Measurements from ENCODE around the gene KLF1. TPM values are rescaled to one million over a fixed set of nuclear protein-coding genes. Genes with fewer than 3 reads are reported as not detected.
"Not testable (repeated sequence)": the region's sequence is repeated elsewhere in the genome, so short reads cannot be mapped to it uniquely, and the experiment has no call there.

The KLF1 gene
- total RNA-seq, 2 experiments from 2014 or later: 0.16 TPM; not detected in 1

DNA sequence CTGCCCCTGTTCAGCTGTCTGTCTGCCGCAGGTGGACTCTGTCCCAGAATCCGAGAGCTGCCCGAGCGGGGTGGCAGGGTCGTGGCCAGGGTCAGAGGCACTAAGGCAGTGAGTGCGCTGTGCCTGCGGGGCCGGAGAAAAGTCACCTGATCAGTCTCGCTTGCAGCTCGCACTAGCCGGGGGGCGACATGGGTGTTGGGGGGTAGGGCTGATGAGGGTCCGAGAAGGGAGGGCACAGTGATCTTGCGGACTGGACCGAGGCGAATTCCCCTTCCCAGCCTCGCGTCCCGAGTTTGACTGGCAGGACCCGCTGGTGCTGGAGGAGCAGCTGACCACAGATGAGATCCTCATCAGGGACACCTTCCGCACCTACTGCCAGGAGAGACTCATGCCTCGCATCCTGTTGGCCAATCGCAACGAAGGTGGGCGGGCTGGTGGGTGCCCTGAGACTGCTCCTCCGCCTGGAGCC lies 4.6 kb upstream of the KLF1 start:
- Histone ChIP-seq H3K36me3 (ENCODE audit: insufficient read depth, low read length) (peaks cover 22% of the 10 kb centered on the region; the same call in 1 of the 2 replicates), H3K4me2 (ENCODE audit: low read length) (peak overlapping the region; percentile 95), H4K20me1 (ENCODE audit: insufficient read depth, low read length) (no peaks in the 10 kb centered on the region), H3K27ac (ENCODE audit: low read depth, low read length, poor library complexity, severe bottlenecking) (peak overlapping the region; percentile 3), H3K4me1 (ENCODE audit: insufficient read depth, low read length, poor library complexity, severe bottlenecking) (peaks cover 14% of the 10 kb centered on the region), H2AFZ (ENCODE audit: low read length) (no peak overlapping the region), H3K9me3 (ENCODE audit: low read length) (no peaks in the 10 kb centered on the region), H3K4me3 (ENCODE audit: low read depth, low read length, poor library complexity, severe bottlenecking) (peak overlapping the region; percentile 91), H3K79me2 (ENCODE audit: insufficient read depth, low read depth, low read length) (peaks cover 9% of the 10 kb centered on the region; the same call in 1 of the 2 replicates), H3K9me2 (ENCODE audit: insufficient read depth, low read length) (no peaks in the 10 kb centered on the region)
- ChIA-PET POLR2A (interaction anchor here (0.6 to 1.5 kb wide), 4 partner anchors 9 to 156 kb away, joined by 3 to 8 read pairs (median 5); partner anchors contain the start of gene DNASE2), CTCF (ENCODE audit: unreplicated experiment) (interaction anchor here (0.8 to 1.1 kb wide), 2 partner anchors 10 to 74 kb away, joined by 4 read pairs; partner anchors contain the start of gene DNASE2)
- BruUV-seq (replicated peaks): TSS peak; percentile 53
- DNase-seq (ENCODE audit: low spot score): no peak
- intact Hi-C loops (cut with micrococcal nuclease; ENCODE audit: unreplicated experiment): loop anchor here (1.0 to 5.0 kb wide), 3 partner anchors 10 to 66 kb away; partner anchors contain the start of genes DNASE2, FARSA and GADD45GIP1
- TF ChIP-seq EZH2phosphoT487 (IDR thresholded peaks at IDR 0.05; ENCODE audit: borderline replicate concordance, low read depth, low read length) (no peak), CTCF (conservative IDR thresholded peaks at IDR 0.05; ENCODE audit: low read length) (no peak)

- Histone ChIP-seq H4K20me1 (ENCODE audit: insufficient read depth, low read length) (no peaks in the 10 kb centered on the region), H3K4me3 (ENCODE audit: low read depth, low read length, poor library complexity, severe bottlenecking) (peak within 1 kb of the TSS; percentile 91), H3K9me2 (ENCODE audit: insufficient read depth, low read length) (no peaks in the 10 kb centered on the region), H3K36me3 (ENCODE audit: insufficient read depth, low read length) (peaks cover 15% of the 10 kb centered on the region; the same call in 1 of the 2 replicates), H3K27ac (ENCODE audit: low read depth, low read length, poor library complexity, severe bottlenecking) (peak within 1 kb of the TSS; percentile 50), H3K79me2 (ENCODE audit: insufficient read depth, low read depth, low read length) (peaks cover 9% of the 10 kb centered on the region; the same call in 1 of the 2 replicates), H3K4me1 (ENCODE audit: insufficient read depth, low read length, poor library complexity, severe bottlenecking) (peaks cover 14% of the 10 kb centered on the region), H2AFZ (ENCODE audit: low read length) (peak within 1 kb of the TSS; percentile 70; the same call in 1 of the 2 replicates), H3K9me3 (ENCODE audit: low read length) (no peaks in the 10 kb centered on the region), H3K4me2 (ENCODE audit: low read length) (peak within 1 kb of the TSS; percentile 95)
- POLR2A ChIA-PET: interaction anchor here (0.6 to 1.5 kb wide), 9 partner anchors 8 to 264 kb away, joined by 3 to 8 read pairs (median 5); partner anchors contain the start of genes DNASE2 and GET3
- no TSS peak for BruUV-seq (replicated peaks)
- TF ChIP-seq EZH2phosphoT487 (IDR thresholded peaks at IDR 0.05; ENCODE audit: borderline replicate concordance, low read depth, low read length): no peak
- TF ChIP-seq CTCF (conservative IDR thresholded peaks at IDR 0.05; ENCODE audit: low read length): no peak
- intact Hi-C loops (cut with micrococcal nuclease; ENCODE audit: unreplicated experiment): loop anchor here (1.0 to 5.0 kb wide), 4 partner anchors 10 to 66 kb away; partner anchors contain the start of genes DNASE2, FARSA, GADD45GIP1 and SYCE2
- DNase-seq (ENCODE audit: low spot score): peak; percentile 99
- CTCF ChIA-PET (ENCODE audit: unreplicated experiment): interaction anchor here (0.5 to 1.1 kb wide), 4 partner anchors 10 to 873 kb away, joined by 3 to 4 read pairs (median 4); partner anchors contain the start of gene DNASE2
Measured at GRCh38 chr19:12890787-12891552, 4.0 kb upstream of the KLF1 start, which contains the start of gene GCDH. Gene GCDH, plus strand, starts transcription at chr19:12891160. Its CDS starts 145 bp downstream, at chr19:12891305.

GRCh38 chr19:12890299-12890786 lies 3.3 kb upstream of the KLF1 start:
- intact Hi-C loops (cut with micrococcal nuclease; ENCODE audit: unreplicated experiment): loop anchor here (1.0 to 5.0 kb wide), 3 partner anchors 29 to 67 kb away; partner anchors contain the start of genes FARSA, GADD45GIP1 and SYCE2
- H3K79me2 ChIP-seq (ENCODE audit: insufficient read depth, low read depth, low read length); BruUV-seq (replicated peaks); H3K9me2 ChIP-seq (ENCODE audit: insufficient read depth, low read length); H3K9me3 ChIP-seq (ENCODE audit: low read length); DNase-seq (ENCODE audit: low spot score); H4K20me1 ChIP-seq (ENCODE audit: insufficient read depth, low read length): not testable (repeated sequence)
- Histone ChIP-seq H3K27ac (ENCODE audit: low read depth, low read length, poor library complexity, severe bottlenecking) (peak overlapping the region; percentile 50), H2AFZ (ENCODE audit: low read length) (peak overlapping the region; percentile 70; the same call in 1 of the 2 replicates), H3K4me3 (ENCODE audit: low read depth, low read length, poor library complexity, severe bottlenecking) (peak overlapping the region; percentile 91), H3K36me3 (ENCODE audit: insufficient read depth, low read length) (peaks cover 13% of the 10 kb centered on the region; the same call in 1 of the 2 replicates), H3K4me2 (ENCODE audit: low read length) (peak overlapping the region; percentile 78), H3K4me1 (ENCODE audit: insufficient read depth, low read length, poor library complexity, severe bottlenecking) (peaks cover 15% of the 10 kb centered on the region)
- ChIA-PET POLR2A (interaction anchor here (0.6 to 1.5 kb wide), 9 partner anchors 8 to 265 kb away, joined by 3 to 8 read pairs (median 5); partner anchors contain the start of genes DNASE2 and GET3), CTCF (ENCODE audit: unreplicated experiment) (interaction anchor here (0.6 to 1.1 kb wide), 3 partner anchors 8 to 75 kb away, joined by 3 to 4 read pairs (median 3); no protein-coding TSS in a partner anchor)

Data from OCI-LY7 (cell line).